Testis (tissue), 3 donors: ENCODE data around the gene GRAP. TPM values are rescaled to one million over a fixed set of nuclear protein-coding genes. Genes with fewer than 3 reads are reported as not detected.

ENCODE experiments used
- DNase-seq: peaks from one replicate; pipeline ENCODE4 v3.0.0-alpha.2; 2019
- H3K27ac ChIP-seq, 2 donors: fragments of 200-600 bp; sonication (generic); one replicate each; pipeline ENCODE4 v1.5.1; 2019
- H3K27me3 ChIP-seq: fragments of 200-600 bp; sonication (generic); one replicate; pipeline ENCODE4 v1.5.1; 2019
- H3K36me3 ChIP-seq: fragments of 200-600 bp; sonication (generic); one replicate; pipeline ENCODE4 v1.5.1; 2017; ENCODE audit warnings: low read depth; ENCODE audit errors: missing control alignments
- H3K4me1 ChIP-seq: fragments of 200-600 bp; sonication (generic); one replicate; pipeline ENCODE4 v1.5.1; 2019
- H3K4me3 ChIP-seq, 2 donors: fragments of 200-600 bp; sonication (generic); one replicate each; pipeline ENCODE4 v1.5.1; 2017 to 2019
- H3K9me3 ChIP-seq: fragments of 200-600 bp; sonication (generic); one replicate; pipeline ENCODE4 v1.5.1; 2017
- POLR2A ChIP-seq: fragments of 450-650 bp; IDR thresholded peaks from one replicate; pipeline ENCODE4 v1.6.1; 2017; ENCODE audit warnings: antibody characterized with exemption, mild to moderate bottlenecking, moderate library complexity
- WGBS, 2 donors: methylation state at CpG; one replicate each; pipeline ENCODE4 v1.1.5; 2018; 5-methylcytosine and 5-hydroxymethylcytosine counted together
- intact Hi-C: fragments of 100-400 bp; cut with DNase I; formaldehyde crosslinking; loops from one replicate; pipeline ENCODE4 v1.15.1; 2023; ENCODE audit warnings: low total_unique reads
- polyA plus RNA-seq: library from polyadenylated mRNA; stranded (reverse); fragments of 350-450 nt; fragmentation: Illumina TruSeq; extraction: RNeasy Lipid Tissue Mini Kit (QIAGEN cat#74804); gene quantifications from one replicate; pipeline ENCODE4 v1.2.3, GENCODE V29; 2014; ENCODE audit warnings: low read depth, low replicate concordance; ENCODE audit not compliant: insufficient read depth
- total RNA-seq, 2 donors: library from RNA; depleted of rRNA; stranded (reverse); fragments of >200 nt; gene quantifications; one replicate each; pipeline ENCODE4 v1.2.3, GENCODE V29; 2016
- TF ChIP-seq, protein P1 (sequence below), 3 experiments: fragments of 450-650 bp in 2 of 3; fragments of 200-600 bp in 1 of 3; sonication (generic) in 1 of 3; IDR thresholded peaks; one replicate each; pipeline ENCODE4 v1.5.1; 2016 to 2019; ENCODE audit warnings: antibody characterized with exemption in 3 of 3, mild to moderate bottlenecking in 2 of 3, moderate library complexity in 1 of 3

Gene GRAP
- total and polyA plus RNA-seq, 3 donors from 2014 or later, result 5.3 to 13.2 (median 7.2) TPM

DNA sequence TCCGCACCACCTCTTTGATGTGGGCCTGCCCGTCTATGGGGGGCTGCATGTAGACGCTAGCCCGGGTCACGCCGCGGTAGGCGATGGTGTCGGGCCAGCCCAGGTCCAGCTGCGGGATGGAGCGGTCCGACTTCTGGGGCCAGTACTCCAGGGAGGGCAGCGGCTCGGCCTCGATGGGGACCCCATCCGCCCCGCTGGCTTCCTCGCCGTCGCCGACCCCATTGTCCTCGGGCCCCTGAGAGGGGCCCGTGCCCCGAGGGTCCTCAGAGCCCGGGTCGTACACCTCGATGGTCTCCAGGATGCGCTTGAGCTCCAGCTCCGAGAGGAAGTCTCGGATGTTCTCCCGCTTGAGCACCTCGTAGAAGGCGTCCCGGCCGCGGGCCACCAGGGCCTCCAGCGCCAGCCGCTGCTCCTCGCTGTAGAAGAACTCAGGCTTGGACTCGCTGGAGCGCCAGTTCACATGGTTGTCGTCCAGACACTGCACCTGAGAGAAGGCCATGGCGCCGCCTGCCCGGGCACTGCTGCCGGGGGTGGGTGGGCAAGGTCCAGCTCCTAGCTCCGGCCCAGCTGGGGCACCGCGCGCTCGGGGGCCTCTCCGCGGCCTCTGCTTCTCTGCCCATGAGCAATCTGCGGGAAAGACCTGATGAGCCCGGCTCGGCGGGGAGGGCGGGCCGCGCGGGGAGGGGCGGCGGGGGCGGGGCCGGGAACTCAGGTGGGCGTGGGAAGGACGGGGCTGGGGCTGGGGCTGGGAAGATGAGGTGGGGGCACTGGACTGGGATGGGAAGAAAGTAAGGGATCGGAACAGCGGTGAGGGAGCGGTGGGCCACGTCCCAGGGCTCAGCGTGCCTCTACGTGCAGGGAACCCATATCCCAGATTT lies 43.0 kb downstream of the GRAP start:
- Histone ChIP-seq H3K9me3 (no peaks in the 10 kb centered on the region), H3K4me3 (peak overlapping the region; percentile 48 to 51), H3K4me1 (no peaks in the 10 kb centered on the region), H3K36me3 (no peaks in the 10 kb centered on the region), H3K27me3 (no peaks in the 10 kb centered on the region), H3K27ac (no peak overlapping the region)
- TF ChIP-seq, protein P1, sequence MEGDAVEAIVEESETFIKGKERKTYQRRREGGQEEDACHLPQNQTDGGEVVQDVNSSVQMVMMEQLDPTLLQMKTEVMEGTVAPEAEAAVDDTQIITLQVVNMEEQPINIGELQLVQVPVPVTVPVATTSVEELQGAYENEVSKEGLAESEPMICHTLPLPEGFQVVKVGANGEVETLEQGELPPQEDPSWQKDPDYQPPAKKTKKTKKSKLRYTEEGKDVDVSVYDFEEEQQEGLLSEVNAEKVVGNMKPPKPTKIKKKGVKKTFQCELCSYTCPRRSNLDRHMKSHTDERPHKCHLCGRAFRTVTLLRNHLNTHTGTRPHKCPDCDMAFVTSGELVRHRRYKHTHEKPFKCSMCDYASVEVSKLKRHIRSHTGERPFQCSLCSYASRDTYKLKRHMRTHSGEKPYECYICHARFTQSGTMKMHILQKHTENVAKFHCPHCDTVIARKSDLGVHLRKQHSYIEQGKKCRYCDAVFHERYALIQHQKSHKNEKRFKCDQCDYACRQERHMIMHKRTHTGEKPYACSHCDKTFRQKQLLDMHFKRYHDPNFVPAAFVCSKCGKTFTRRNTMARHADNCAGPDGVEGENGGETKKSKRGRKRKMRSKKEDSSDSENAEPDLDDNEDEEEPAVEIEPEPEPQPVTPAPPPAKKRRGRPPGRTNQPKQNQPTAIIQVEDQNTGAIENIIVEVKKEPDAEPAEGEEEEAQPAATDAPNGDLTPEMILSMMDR (IDR thresholded peaks at IDR 0.05), result no peak
- TF ChIP-seq POLR2A, result no peak
- intact Hi-C loops, result no loop called here
- WGBS, 2 donors, result 16 to 31% methylated on average over 10 to 42 of the region's 73 CpGs
- DNase-seq, result peak; percentile 25

DNA sequence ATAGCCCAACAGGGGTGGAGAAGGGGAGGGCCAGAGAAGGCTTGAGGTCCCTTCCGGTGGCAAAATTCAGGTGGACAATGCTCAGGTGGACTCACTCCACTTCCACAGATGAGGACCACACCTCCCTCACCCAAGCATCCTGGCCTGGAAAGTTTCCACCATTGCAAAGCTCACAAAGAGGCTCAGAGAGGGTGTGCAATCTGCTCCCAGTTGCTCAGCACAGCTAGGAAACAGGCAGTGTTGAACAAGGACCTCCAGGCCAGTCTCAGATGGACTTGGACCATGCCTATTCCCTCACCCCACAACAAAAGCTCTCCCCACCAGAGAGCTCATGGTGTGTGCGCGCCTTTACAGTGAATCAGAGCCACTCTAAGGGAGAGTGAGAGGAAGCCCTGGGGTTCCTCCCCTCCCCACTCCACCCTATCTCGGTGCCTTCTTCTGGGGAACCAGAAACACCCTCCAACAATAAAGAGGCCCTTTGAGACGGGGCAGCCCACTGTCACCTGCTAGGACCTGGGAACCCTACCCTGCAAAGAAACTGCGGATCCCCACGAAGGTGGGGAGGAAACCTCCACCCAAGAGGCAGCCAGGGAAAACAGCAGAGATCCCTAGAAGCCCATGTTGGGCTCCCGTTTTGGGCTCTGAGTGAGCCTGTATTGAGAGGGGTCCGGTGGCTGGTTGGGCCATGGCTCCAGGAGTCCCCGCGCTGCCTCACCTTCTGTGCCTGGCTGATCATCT lies 43.8 kb downstream of the GRAP start:
- no peaks in the 10 kb centered on the region for H3K36me3 ChIP-seq
- H3K9me3 ChIP-seq, result no peaks in the 10 kb centered on the region
- H3K27me3 ChIP-seq, result no peaks in the 10 kb centered on the region
- whole genome bisulfite sequencing, 2 donors, result 43 to 78% methylated on average over 4 to 11 of the region's 11 CpGs
- H3K27ac ChIP-seq, result no peak overlapping the region
- no peak overlapping the region for H3K4me3 ChIP-seq
- no peak for DNase-seq
- no peaks in the 10 kb centered on the region for H3K4me1 ChIP-seq
- TF ChIP-seq POLR2A, result no peak
- TF ChIP-seq, protein P1 (IDR thresholded peaks at IDR 0.05), result no peak
- intact Hi-C loops, result no loop called here

DNA sequence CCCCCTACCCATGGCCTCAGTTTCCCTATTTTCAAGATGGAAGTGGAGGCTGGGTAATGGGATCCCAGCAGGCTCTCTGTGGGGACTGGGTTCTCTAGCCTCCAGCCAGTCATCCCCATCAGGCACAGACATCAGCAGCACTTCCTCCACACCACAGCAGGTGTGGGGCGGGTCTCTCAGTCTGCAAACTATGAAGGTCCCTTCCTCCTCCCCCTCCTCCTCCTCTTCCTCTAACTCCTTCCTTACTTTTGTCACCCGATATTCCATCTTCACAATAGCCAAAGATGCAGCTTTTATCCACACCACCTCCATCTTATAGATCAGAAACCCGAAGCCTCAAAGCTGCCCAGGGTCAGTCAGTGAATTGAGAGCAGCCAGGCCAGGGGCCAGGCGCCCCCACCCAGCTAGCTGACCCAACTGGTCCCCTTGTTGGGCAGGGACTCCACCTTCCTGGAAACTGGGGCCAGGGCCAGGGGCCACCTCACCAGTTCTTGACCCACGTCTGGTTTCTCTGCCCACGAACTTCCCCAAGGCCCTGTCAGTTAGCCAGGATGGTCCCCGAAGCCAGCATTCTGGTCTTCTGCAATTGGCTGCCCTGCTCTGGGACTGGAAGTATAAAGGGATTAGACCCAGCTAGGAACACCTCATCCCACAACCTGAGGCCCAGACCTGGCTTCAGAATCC lies 44.7 kb downstream of the GRAP start:
- Histone ChIP-seq H3K36me3 (no peaks in the 10 kb centered on the region), H3K4me3 (no peak overlapping the region), H3K9me3 (no peaks in the 10 kb centered on the region), H3K27ac (no peak overlapping the region), H3K27me3 (no peaks in the 10 kb centered on the region), H3K4me1 (no peaks in the 10 kb centered on the region)
- TF ChIP-seq POLR2A, result no peak
- TF ChIP-seq, protein P1 (IDR thresholded peaks at IDR 0.05), result no peak
- no peak for DNase-seq
- 75 to 91% methylated on average over 5 to 7 of the region's 7 CpGs for WGBS, 2 donors
- intact Hi-C loops, result no loop called here

DNA sequence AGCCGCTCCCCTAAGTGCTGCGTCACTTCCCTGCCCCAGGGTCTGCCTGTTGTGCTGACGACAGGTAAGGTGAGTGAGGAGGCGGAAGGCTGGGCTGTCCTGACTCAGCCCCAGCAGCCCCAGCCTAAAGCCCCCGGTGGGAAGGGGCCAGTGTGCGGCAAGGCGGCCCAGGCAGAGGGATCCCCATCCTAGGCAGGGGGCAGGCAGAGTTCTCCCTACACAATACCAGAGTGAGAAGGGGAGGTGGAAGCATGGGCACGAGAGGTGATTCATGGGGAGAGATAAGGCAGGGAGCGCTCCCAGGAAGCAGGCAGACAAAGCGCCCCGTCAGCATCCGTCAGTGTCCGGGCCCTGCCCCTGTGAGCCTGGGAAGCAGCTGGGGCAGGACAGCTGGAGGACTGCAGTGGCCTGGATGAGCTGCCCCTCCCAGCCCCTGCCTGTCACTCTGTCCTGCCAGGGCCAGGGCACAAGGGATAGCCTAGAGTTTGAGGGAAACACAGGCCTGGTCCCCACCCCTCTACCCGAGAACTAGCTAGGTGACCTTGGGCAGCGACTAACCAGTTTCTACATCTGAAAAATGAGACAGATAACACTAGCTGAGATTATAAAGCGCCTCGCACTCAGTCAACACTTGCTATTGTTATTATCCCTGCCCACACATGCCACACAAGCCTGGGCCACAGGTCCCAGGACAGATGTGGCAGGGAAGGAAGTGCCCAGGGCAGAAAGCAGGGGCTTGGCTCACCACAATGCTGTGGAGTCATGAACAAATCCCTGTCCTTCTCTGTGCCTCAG lies 46.0 kb downstream of the GRAP start:
- H3K27me3 ChIP-seq, result no peaks in the 10 kb centered on the region
- 76% methylated on average over 13 to 17 of the region's 17 CpGs for WGBS, 2 donors
- DNase-seq, result no peak
- no peak for TF ChIP-seq POLR2A
- TF ChIP-seq, protein P1 (IDR thresholded peaks at IDR 0.05), result no peak
- H3K27ac ChIP-seq, result no peak overlapping the region
- intact Hi-C loops, result no loop called here
- H3K9me3 ChIP-seq, result no peaks in the 10 kb centered on the region
- no peaks in the 10 kb centered on the region for H3K36me3 ChIP-seq
- no peak overlapping the region for H3K4me3 ChIP-seq
- no peaks in the 10 kb centered on the region for H3K4me1 ChIP-seq
